DMS114 treated with DMSO at 0.1 percent for 48 hours (cell line): Measurements from ENCODE around the gene UNC5CL.

Experiments
- DNase-seq: peaks from one replicate; lab custom pipeline; 2025; ENCODE audit not compliant: unreplicated experiment; lab: John Stamatoyannopoulos, UW

Gene UNC5CL

DNA sequence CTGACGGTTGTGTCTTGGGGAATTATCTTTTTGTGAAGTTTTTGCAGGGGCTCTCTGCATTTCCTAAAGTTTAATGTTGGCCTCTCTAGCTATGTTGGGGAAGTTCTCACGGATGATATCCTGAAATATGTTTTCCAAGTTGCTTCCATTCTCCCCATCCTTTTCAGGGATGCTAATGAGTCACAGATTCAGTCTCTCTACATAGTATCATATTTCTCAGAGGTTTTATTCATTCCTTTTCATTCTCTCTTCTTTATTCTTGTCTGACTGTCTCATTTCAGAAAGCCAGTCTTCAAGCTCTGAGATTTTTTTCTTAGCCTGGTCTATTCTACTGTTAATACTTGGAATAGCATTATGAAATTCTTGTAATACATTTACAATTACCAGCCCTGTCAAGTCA lies 61.3 kb downstream of the UNC5CL start:
- DNase-seq, result no peak

- no peak for DNase-seq
Measured at GRCh38 chr6:40977085-40977484, 61.9 kb downstream of the UNC5CL start.
